Measurements from ENCODE around the gene AGAP5. TPM values are rescaled to one million over a fixed set of nuclear protein-coding genes. Genes with fewer than 3 reads are reported as not detected.
A peak's percentile ranks its signal among the peaks of the same experiment; 100 is the strongest.

AGAP5 gene
- total and polyA plus RNA-seq, 8 donors = 4.3 to 18.4 (median 7.7) TPM

GRCh38 chr10:73625884-73626752, 71.8 kb downstream of the AGAP5 start:
- intact Hi-C loops (cut with DNase I) = no loop called here
- H3K9me3 ChIP-seq = no peaks in the 10 kb centered on the region
- peak overlapping the region; percentile 70 to 78 (median 75) for H3K27ac ChIP-seq
- 1 to 2% methylated on average over 42 of the region's 42 CpGs for WGBS, 2 donors
- ATAC-seq (peak; percentile 96 to 99 (median 98)), FAIRE-seq (no peak), DNase-seq (peak; percentile 92 to 97 (median 94))
- H3K4me3 ChIP-seq = peak overlapping the region; percentile 37 to 78 (median 65)
- peaks cover 0 to 5% (median 0%) of the 10 kb centered on the region in 3 donors for H3K4me1 ChIP-seq
- H3K27me3 ChIP-seq = no peaks in the 10 kb centered on the region
- no peaks in the 10 kb centered on the region for H3K36me3 ChIP-seq
- TF ChIP-seq, protein P1, sequence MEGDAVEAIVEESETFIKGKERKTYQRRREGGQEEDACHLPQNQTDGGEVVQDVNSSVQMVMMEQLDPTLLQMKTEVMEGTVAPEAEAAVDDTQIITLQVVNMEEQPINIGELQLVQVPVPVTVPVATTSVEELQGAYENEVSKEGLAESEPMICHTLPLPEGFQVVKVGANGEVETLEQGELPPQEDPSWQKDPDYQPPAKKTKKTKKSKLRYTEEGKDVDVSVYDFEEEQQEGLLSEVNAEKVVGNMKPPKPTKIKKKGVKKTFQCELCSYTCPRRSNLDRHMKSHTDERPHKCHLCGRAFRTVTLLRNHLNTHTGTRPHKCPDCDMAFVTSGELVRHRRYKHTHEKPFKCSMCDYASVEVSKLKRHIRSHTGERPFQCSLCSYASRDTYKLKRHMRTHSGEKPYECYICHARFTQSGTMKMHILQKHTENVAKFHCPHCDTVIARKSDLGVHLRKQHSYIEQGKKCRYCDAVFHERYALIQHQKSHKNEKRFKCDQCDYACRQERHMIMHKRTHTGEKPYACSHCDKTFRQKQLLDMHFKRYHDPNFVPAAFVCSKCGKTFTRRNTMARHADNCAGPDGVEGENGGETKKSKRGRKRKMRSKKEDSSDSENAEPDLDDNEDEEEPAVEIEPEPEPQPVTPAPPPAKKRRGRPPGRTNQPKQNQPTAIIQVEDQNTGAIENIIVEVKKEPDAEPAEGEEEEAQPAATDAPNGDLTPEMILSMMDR (IDR thresholded peaks at IDR 0.05) = no peak

GRCh38 chr10:73625004-73625883, 72.7 kb downstream of the AGAP5 start:
- Histone ChIP-seq H3K4me1 (peaks cover 0 to 5% (median 0%) of the 10 kb centered on the region in 3 donors), H3K27ac (peak overlapping the region; percentile 53 to 78 (median 68)), H3K27me3 (no peaks in the 10 kb centered on the region), H3K36me3 (no peaks in the 10 kb centered on the region), H3K9me3 (no peaks in the 10 kb centered on the region), H3K4me3 (peak overlapping the region; percentile 37 to 78 (median 65))
- DNase-seq (peak in 3 of 6 donors; percentile 37 to 64 (median 60)), ATAC-seq (peak; percentile 30 to 55 (median 45)), FAIRE-seq (no peak)
- TF ChIP-seq, protein P1 (IDR thresholded peaks at IDR 0.05) = no peak
- intact Hi-C loops (cut with DNase I) = no loop called here
- 0 to 1% methylated on average over 45 to 46 of the region's 46 CpGs for WGBS, 2 donors

Other genes starting within 250 kb of the AGAP5 start
- 10 to 100 TPM; 13.6 to 25.2 (median 17.6) TPM for gene PPP3CB, start 202.1 kb downstream of the AGAP5 start, total RNA-seq
- gene PPP3CB, start 202.1 kb downstream of the AGAP5 start, polyA plus RNA-seq = 10 to 100 TPM; 18.6 to 29.9 TPM
- 10 to 100 TPM; 14.8 to 49.9 (median 27.4) TPM for gene USP54, start 106.8 kb downstream of the AGAP5 start, total RNA-seq
- 10 to 100 TPM; 12.1 to 15.6 TPM for gene USP54, start 106.8 kb downstream of the AGAP5 start, polyA plus RNA-seq
- under 1 TPM in 2 of 6 donors, not detected in 4; 0.21 to 0.31 TPM for gene MYOZ1, start 56.6 kb downstream of the AGAP5 start, total RNA-seq
- 1 to 10 TPM in 1 of 2 donors, under 1 TPM in 1; 0.11 to 1.2 TPM for gene MYOZ1, start 56.6 kb downstream of the AGAP5 start, polyA plus RNA-seq
- under 1 TPM in 1 of 6 donors, not detected in 5; 0.31 TPM for gene SYNPO2L, start 42.1 kb downstream of the AGAP5 start, total RNA-seq
- under 1 TPM; 0.02 to 0.04 TPM for gene SYNPO2L, start 42.1 kb downstream of the AGAP5 start, polyA plus RNA-seq
- 10 to 100 TPM; 23.3 to 42.5 (median 30.2) TPM for gene SEC24C, start 46.3 kb upstream of the AGAP5 start, total RNA-seq
- 10 to 100 TPM; 33.1 to 36.2 TPM for gene SEC24C, start 46.3 kb upstream of the AGAP5 start, polyA plus RNA-seq
- gene CHCHD1, start 83.9 kb upstream of the AGAP5 start, total RNA-seq = 1 to 10 TPM; 4.4 to 9.6 (median 7.3) TPM
- gene CHCHD1, start 83.9 kb upstream of the AGAP5 start, polyA plus RNA-seq = 10 to 100 TPM; 26.3 to 31.7 TPM
- gene ZSWIM8, start 87.5 kb upstream of the AGAP5 start, total RNA-seq = 10 to 100 TPM; 20.7 to 73.3 (median 38.0) TPM
- 100 to 1,000 TPM; 160 to 187 TPM for gene ZSWIM8, start 87.5 kb upstream of the AGAP5 start, polyA plus RNA-seq
- gene NDST2, start 113.5 kb upstream of the AGAP5 start, total RNA-seq = 10 to 100 TPM in 3 of 6 donors, 1 to 10 TPM in 3; 7.8 to 20.5 (median 10.2) TPM
- 10 to 100 TPM; 12.6 to 17.7 TPM for gene NDST2, start 113.5 kb upstream of the AGAP5 start, polyA plus RNA-seq
- 10 to 100 TPM in 1 of 6 donors, 1 to 10 TPM in 5; 5.3 to 10.5 (median 7.6) TPM for gene CAMK2G, start 176.4 kb upstream of the AGAP5 start, total RNA-seq
- 10 to 100 TPM in 1 of 2 donors, 1 to 10 TPM in 1; 9.0 to 18.4 TPM for gene CAMK2G, start 176.4 kb upstream of the AGAP5 start, polyA plus RNA-seq
- gene PLAU, start 213.0 kb upstream of the AGAP5 start, total RNA-seq = 10 to 100 TPM in 2 of 6 donors, 1 to 10 TPM in 4; 1.5 to 16.3 (median 3.6) TPM
- 1 to 10 TPM; 3.0 to 6.4 TPM for gene PLAU, start 213.0 kb upstream of the AGAP5 start, polyA plus RNA-seq

Measured in pancreas (tissue), 10 donors.